ENCODE data around the gene AVP. TPM values are rescaled to one million over a fixed set of nuclear protein-coding genes. Genes with fewer than 3 reads are reported as not detected.

The AVP gene
- polyA plus RNA-seq, 1 donor (not counting 4 experiments of a cell fraction or from before 2014, with no cell fraction given), result not detected

- H3K4me2 ChIP-seq (ENCODE audit: control insufficient read depth, extremely low read depth, insufficient read depth, low read depth, low read length), result no peak overlapping the region
- no peaks in the 10 kb centered on the region for H3K27me3 ChIP-seq (ENCODE audit: control insufficient read depth, extremely low read depth, insufficient read depth, low read length)
- no peak for FAIRE-seq
- no peak for DNase-seq (ENCODE audit: low read depth, low spot score)
- dilution Hi-C loops (cut with MboI; ENCODE audit: extremely low pct_ligation_motif_present, low sequenced_read_pairs), result no loop called here
- no peaks in the 10 kb centered on the region for H3K9me3 ChIP-seq (ENCODE audit: control insufficient read depth, low read depth, low read length)
- H3K27ac ChIP-seq (ENCODE audit: control insufficient read depth, insufficient read depth, low read length), result no peak overlapping the region
- TF ChIP-seq CTCF (optimal IDR thresholded peaks at IDR 0.05 in 1 of 3, IDR thresholded peaks at IDR 0.05 in 1 of 3, conservative IDR thresholded peaks at IDR 0.05 in 1 of 3; ENCODE audit: extremely low read depth in 1 of 3, insufficient read depth in 2 of 3, low read length in 3 of 3), result no peak
- no peaks in the 10 kb centered on the region for H3K79me2 ChIP-seq (ENCODE audit: control insufficient read depth, insufficient read depth, low read length)
- H4K20me1 ChIP-seq (ENCODE audit: control insufficient read depth, extremely low read depth, insufficient read depth, low read length), result no peaks in the 10 kb centered on the region
- no peak overlapping the region for H2AFZ ChIP-seq (ENCODE audit: control insufficient read depth, low read length)
- H3K9me1 ChIP-seq (ENCODE audit: control insufficient read depth, extremely low read depth, insufficient read depth, low read length), result no peaks in the 10 kb centered on the region
- no peak overlapping the region for H3K9ac ChIP-seq (ENCODE audit: control insufficient read depth, extremely low read depth, insufficient read depth, low read length)
- H3K4me1 ChIP-seq (ENCODE audit: control insufficient read depth, extremely low read depth, insufficient read depth, low read length), result no peaks in the 10 kb centered on the region
- H3K36me3 ChIP-seq (ENCODE audit: control insufficient read depth in 2 of 2, extremely low read depth in 1 of 2, insufficient read depth in 2 of 2, low read length in 2 of 2), result peaks cover 30 to 39% of the 10 kb centered on the region in 2 experiments
- no peak overlapping the region for H3K4me3 ChIP-seq (ENCODE audit: control insufficient read depth in 2 of 3, extremely low read depth in 1 of 3, insufficient read depth in 2 of 3, low read depth in 1 of 3, low read length in 3 of 3)
Observed at GRCh38 chr20:3040086-3040485, 44.4 kb downstream of the AVP start.

DNA sequence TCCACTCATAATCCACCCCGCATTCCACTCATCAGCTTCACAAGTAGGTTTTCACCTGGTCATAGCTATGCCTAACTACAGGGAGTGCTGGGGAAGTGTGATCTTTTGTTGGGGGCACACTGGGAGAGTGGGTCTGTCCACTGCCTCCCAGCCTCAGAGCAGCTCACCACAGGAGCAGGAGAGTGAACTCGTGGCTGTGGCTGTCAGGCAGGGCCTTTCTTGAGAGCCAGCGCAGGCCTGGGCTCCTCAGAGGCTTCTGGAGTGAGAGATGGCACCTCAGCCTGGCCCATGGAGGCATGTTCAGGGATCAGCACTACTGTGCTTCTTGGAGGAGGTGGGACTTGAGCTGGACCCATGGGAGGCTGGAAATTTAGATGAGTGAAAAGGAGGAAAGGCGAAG, 45.1 kb downstream of the AVP start:
- H3K36me3 ChIP-seq (ENCODE audit: control insufficient read depth in 2 of 2, extremely low read depth in 1 of 2, insufficient read depth in 2 of 2, low read length in 2 of 2), result peaks cover 32 to 44% of the 10 kb centered on the region in 2 experiments
- TF ChIP-seq EZH2 (IDR thresholded peaks at IDR 0.05; ENCODE audit: low read length) (no peak), CTCF (optimal IDR thresholded peaks at IDR 0.05 in 1 of 3, IDR thresholded peaks at IDR 0.05 in 1 of 3, conservative IDR thresholded peaks at IDR 0.05 in 1 of 3; ENCODE audit: extremely low read depth in 1 of 3, insufficient read depth in 2 of 3, low read length in 3 of 3) (no peak)
- no peak overlapping the region for H3K9ac ChIP-seq (ENCODE audit: control insufficient read depth, extremely low read depth, insufficient read depth, low read length)
- H3K4me2 ChIP-seq (ENCODE audit: control insufficient read depth, extremely low read depth, insufficient read depth, low read depth, low read length), result no peak overlapping the region
- H3K9me1 ChIP-seq (ENCODE audit: control insufficient read depth, extremely low read depth, insufficient read depth, low read length), result no peaks in the 10 kb centered on the region
- H3K27ac ChIP-seq (ENCODE audit: control insufficient read depth, insufficient read depth, low read length), result no peak overlapping the region
- H3K27me3 ChIP-seq (ENCODE audit: control insufficient read depth, extremely low read depth, insufficient read depth, low read length), result no peaks in the 10 kb centered on the region
- FAIRE-seq (no peak), DNase-seq (ENCODE audit: low read depth, low spot score) (no peak)
- no peaks in the 10 kb centered on the region for H3K79me2 ChIP-seq (ENCODE audit: control insufficient read depth, insufficient read depth, low read length)
- dilution Hi-C loops (cut with MboI; ENCODE audit: extremely low pct_ligation_motif_present, low sequenced_read_pairs), result no loop called here
- no peak overlapping the region for H3K4me3 ChIP-seq (ENCODE audit: control insufficient read depth in 2 of 3, extremely low read depth in 1 of 3, insufficient read depth in 2 of 3, low read depth in 1 of 3, low read length in 3 of 3)
- no peaks in the 10 kb centered on the region for H3K4me1 ChIP-seq (ENCODE audit: control insufficient read depth, extremely low read depth, insufficient read depth, low read length)
- H2AFZ ChIP-seq (ENCODE audit: control insufficient read depth, low read length), result no peak overlapping the region
- H3K9me3 ChIP-seq (ENCODE audit: control insufficient read depth, low read depth, low read length), result no peaks in the 10 kb centered on the region
- no peaks in the 10 kb centered on the region for H4K20me1 ChIP-seq (ENCODE audit: control insufficient read depth, extremely low read depth, insufficient read depth, low read length)

Measured in keratinocyte (primary cell).